Gastrocnemius medialis (tissue), 4 donors: ENCODE results near the gene TMPRSS9. TPM values are rescaled to one million over a fixed set of nuclear protein-coding genes. Genes with fewer than 3 reads are reported as not detected.

ENCODE experiments used
- ATAC-seq, 2 donors: fragments of 150-250 bp; one replicate each; pipeline ENCODE4 v1.9.1; 2016
- DNase-seq, 2 donors: peaks; one replicate each; pipeline ENCODE4 v3.0.0-alpha.2; 2019
- H3K27ac ChIP-seq, 4 donors: fragments of 200-600 bp; sonication (generic); 1 replicate in 1 of 4; 2 replicates in 3 of 4; pipeline ENCODE4 v1.5.1; 2016 to 2018; ENCODE audit warnings: mild to moderate bottlenecking in 2 of 4, moderate library complexity in 1 of 4
- H3K27me3 ChIP-seq, 3 donors: fragments of 200-600 bp; sonication (generic) in 2 of 3; 1 replicate in 1 of 3; 2 replicates in 2 of 3; pipeline versions ENCODE4 v1.5.1 to v1.6.0; 2016 to 2019; ENCODE audit warnings: mild to moderate bottlenecking in 1 of 3, moderate library complexity in 1 of 3
- H3K36me3 ChIP-seq, 2 donors: fragments of 200-600 bp; sonication (generic) in 1 of 2; one replicate each; pipeline ENCODE4 v1.5.1; 2017 to 2018
- H3K4me1 ChIP-seq, 2 donors: fragments of 200-600 bp; sonication (generic) in 1 of 2; one replicate each; pipeline ENCODE4 v1.5.1; 2016 to 2017; ENCODE audit warnings: mild to moderate bottlenecking in 2 of 2
- H3K4me3 ChIP-seq, 4 donors: fragments of 200-600 bp; sonication (generic) in 3 of 4; 1 replicate in 1 of 4; 2 replicates in 3 of 4; pipeline ENCODE4 v1.5.1; 2016 to 2019; ENCODE audit warnings: mild to moderate bottlenecking in 2 of 4
- H3K9me3 ChIP-seq, 3 donors: fragments of 200-600 bp; sonication (generic) in 2 of 3; 1 replicate in 1 of 3; 2 replicates in 2 of 3; pipeline ENCODE4 v1.5.1; 2016 to 2019
- POLR2A ChIP-seq, 2 donors: fragments of 450-650 bp; IDR thresholded peaks; one replicate each; pipeline ENCODE4 v1.6.1; 2017; ENCODE audit warnings: antibody characterized with exemption in 2 of 2, mild to moderate bottlenecking in 2 of 2, moderate library complexity in 2 of 2
- in situ Hi-C, 4 donors: fragments of 200-750 bp; cut with MboI; loops; one replicate each; pipeline versions ENCODE4 v1.15.0 to v1.8.0; 2017; ENCODE audit warnings: low sequenced_read_pairs in 4 of 4
- intact Hi-C: fragments of 100-400 bp; cut with DNase I; formaldehyde crosslinking; loops from one replicate; pipeline ENCODE4 v1.15.1; 2023; ENCODE audit warnings: low total_unique reads
- total RNA-seq, 4 donors: library from RNA; depleted of rRNA; stranded (reverse); fragments of >200 nt; gene quantifications; one replicate each; pipeline versions ENCODE4 v1.1.0 to v1.2.3, GENCODE V29; 2016
- TF ChIP-seq, protein P1 (sequence below), 5 experiments: fragments of 450-650 bp in 3 of 5; fragments of 200-600 bp in 2 of 5; sonication (generic) in 2 of 5; IDR thresholded peaks in 4 of 5; conservative IDR thresholded peaks in 1 of 5; 1 replicate in 4 of 5; 2 replicates in 1 of 5; pipeline ENCODE4 v1.5.1; 2016 to 2019; ENCODE audit warnings: antibody characterized with exemption in 5 of 5, mild to moderate bottlenecking in 3 of 5, moderate library complexity in 3 of 5

TMPRSS9 gene
- total RNA-seq, 4 donors from 2014 or later, result not detected

DNA sequence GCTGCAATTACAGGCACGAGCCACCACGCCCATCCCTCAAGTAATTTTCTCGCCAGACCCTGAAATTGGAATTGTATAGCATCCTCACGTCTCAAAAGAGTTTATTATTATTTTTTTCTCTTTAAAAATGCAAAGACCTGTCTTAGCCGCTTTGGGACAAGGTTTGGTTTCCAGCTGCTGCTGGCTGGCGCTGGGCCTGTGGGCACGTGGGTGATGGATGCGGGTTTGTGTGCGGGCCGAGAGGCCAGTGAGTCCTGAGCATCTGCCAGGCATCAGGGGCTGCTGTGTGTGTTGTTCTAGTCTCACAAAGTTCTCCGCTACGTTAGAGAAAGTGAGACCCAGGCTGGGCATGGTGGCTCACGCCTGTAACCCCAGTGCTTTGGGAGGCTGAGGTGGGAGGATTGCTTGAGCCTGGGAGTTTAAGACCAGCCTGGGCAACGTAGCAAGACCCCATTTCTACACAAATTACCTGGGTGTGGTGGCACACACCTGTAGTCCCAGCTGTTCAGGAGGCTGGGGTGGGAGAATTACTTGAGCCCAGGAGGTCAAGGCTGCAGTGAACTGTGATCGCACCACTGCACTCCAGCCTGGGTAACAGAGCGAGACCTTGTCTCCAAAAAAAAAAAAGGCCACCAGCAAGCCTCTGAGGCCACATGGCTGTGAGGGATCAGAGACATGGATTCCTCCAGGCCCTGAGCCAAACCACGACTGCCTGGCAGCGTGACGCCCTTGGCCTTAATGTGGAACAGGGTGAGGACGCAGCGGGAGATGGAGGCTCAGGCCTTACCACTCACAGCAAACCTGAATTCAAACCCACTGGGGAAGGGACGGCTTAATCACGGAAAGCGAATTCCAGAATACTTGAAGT lies 4.7 kb upstream of the TMPRSS9 start:
- in situ Hi-C loops (no loop called here), intact Hi-C loops (no loop called here)
- DNase-seq (peak; percentile 55 to 76), ATAC-seq (peak; percentile 79 to 92)
- Histone ChIP-seq H3K9me3 (no peaks in the 10 kb centered on the region), H3K4me3 (no peak overlapping the region), H3K27me3 (peaks cover 2 to 7% (median 6%) of the 10 kb centered on the region in 3 donors), H3K27ac (peak overlapping the region in 1 of 4 donors; percentile 37), H3K36me3 (peaks cover 0 to 25% of the 10 kb centered on the region in 2 donors), H3K4me1 (peaks cover 0 to 6% of the 10 kb centered on the region in 2 donors)
- TF ChIP-seq, protein P1, sequence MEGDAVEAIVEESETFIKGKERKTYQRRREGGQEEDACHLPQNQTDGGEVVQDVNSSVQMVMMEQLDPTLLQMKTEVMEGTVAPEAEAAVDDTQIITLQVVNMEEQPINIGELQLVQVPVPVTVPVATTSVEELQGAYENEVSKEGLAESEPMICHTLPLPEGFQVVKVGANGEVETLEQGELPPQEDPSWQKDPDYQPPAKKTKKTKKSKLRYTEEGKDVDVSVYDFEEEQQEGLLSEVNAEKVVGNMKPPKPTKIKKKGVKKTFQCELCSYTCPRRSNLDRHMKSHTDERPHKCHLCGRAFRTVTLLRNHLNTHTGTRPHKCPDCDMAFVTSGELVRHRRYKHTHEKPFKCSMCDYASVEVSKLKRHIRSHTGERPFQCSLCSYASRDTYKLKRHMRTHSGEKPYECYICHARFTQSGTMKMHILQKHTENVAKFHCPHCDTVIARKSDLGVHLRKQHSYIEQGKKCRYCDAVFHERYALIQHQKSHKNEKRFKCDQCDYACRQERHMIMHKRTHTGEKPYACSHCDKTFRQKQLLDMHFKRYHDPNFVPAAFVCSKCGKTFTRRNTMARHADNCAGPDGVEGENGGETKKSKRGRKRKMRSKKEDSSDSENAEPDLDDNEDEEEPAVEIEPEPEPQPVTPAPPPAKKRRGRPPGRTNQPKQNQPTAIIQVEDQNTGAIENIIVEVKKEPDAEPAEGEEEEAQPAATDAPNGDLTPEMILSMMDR (IDR thresholded peaks at IDR 0.05 in 4 of 5, conservative IDR thresholded peaks at IDR 0.05 in 1 of 5), result no peak
- no peak for TF ChIP-seq POLR2A (IDR thresholded peaks at IDR 0.05)

DNA sequence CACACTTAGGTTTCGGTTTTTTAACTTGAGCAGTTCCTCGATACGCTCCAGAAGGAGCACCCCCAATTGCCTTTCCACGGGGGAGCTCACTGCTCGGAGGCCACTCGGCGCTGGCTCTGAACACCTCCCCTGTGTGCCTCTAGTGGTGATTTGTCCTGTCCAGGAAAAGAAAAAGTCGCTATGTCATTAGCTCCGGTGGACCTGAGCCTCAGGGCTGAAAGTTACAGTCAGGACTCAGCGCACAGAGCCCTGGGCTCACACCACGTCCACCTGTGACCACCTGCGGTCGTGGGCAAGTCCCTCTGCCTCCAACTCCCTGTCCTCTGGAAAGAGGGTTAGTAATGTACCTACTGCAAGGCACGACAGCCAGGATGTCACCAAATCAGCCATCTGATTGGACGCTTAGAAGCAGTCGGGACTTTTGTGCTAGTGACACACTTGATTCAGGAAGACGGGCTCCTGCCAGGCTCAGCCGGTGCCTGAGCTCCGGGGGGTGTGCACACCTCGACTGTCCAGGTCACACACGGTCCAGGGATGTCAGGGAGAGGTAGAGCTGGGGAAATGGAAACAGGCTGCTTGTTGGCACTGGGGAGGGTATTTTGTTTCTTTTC lies 3.9 kb upstream of the TMPRSS9 start:
- Histone ChIP-seq H3K27me3 (peaks cover 5 to 14% (median 11%) of the 10 kb centered on the region in 3 donors), H3K27ac (no peak overlapping the region), H3K9me3 (no peaks in the 10 kb centered on the region), H3K4me1 (peaks cover 0 to 6% of the 10 kb centered on the region in 2 donors), H3K4me3 (no peak overlapping the region), H3K36me3 (peaks cover 0 to 17% of the 10 kb centered on the region in 2 donors)
- in situ Hi-C loops, result no loop called here
- TF ChIP-seq, protein P1 (IDR thresholded peaks at IDR 0.05 in 4 of 5, conservative IDR thresholded peaks at IDR 0.05 in 1 of 5), result no peak
- TF ChIP-seq POLR2A (IDR thresholded peaks at IDR 0.05), result no peak
- intact Hi-C loops, result no loop called here
- ATAC-seq, result no peak
- DNase-seq, result no peak

DNA sequence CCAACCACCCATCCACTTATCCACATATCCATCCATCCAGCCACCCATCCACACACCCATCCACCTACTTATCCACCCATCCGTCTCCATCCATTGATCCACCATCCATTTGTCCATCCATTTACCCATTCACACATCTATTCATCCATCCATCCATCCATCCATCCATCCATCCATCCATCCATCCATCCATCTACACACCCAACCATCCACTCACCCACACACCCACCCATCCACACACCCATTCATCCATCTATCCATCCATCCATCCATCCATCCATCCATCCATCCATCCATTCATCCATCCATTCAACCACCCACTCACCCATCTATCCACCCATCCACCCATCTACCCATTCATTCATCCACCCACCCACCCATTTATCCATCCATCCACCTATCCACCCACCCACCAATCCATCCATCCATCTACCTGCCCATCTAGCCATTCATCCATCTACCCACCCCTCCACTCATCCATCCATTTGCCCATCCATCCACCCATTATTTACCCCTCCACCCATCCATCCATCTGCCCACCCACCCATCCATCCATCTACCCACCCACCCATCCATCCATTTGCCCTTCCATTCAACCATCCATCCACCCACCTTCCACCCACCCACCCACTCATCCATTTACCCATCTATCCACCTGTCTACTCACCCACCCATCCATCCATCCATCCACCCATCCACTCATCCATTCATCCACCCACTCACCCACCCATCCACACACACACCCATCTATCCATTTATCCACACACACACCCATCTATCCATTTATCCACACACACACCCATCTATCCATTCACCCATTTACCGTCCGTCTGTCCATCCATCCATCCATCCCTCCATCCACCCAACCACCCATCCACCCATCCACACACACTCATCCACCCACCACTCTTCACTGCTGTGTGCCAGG lies 2.5 kb upstream of the TMPRSS9 start:
- no peak for ATAC-seq
- TF ChIP-seq, protein P1 (IDR thresholded peaks at IDR 0.05 in 4 of 5, conservative IDR thresholded peaks at IDR 0.05 in 1 of 5), result no peak
- TF ChIP-seq POLR2A (IDR thresholded peaks at IDR 0.05), result no peak
- no peak for DNase-seq
- no peak overlapping the region for H3K27ac ChIP-seq
- no peaks in the 10 kb centered on the region for H3K9me3 ChIP-seq
- H3K4me3 ChIP-seq, result no peak overlapping the region
- in situ Hi-C loops, result no loop called here
- peaks cover 18 to 28% (median 25%) of the 10 kb centered on the region in 3 donors for H3K27me3 ChIP-seq
- peaks cover 0 to 6% of the 10 kb centered on the region in 2 donors for H3K4me1 ChIP-seq
- peaks cover 0 to 15% of the 10 kb centered on the region in 2 donors for H3K36me3 ChIP-seq
- intact Hi-C loops, result no loop called here

DNA sequence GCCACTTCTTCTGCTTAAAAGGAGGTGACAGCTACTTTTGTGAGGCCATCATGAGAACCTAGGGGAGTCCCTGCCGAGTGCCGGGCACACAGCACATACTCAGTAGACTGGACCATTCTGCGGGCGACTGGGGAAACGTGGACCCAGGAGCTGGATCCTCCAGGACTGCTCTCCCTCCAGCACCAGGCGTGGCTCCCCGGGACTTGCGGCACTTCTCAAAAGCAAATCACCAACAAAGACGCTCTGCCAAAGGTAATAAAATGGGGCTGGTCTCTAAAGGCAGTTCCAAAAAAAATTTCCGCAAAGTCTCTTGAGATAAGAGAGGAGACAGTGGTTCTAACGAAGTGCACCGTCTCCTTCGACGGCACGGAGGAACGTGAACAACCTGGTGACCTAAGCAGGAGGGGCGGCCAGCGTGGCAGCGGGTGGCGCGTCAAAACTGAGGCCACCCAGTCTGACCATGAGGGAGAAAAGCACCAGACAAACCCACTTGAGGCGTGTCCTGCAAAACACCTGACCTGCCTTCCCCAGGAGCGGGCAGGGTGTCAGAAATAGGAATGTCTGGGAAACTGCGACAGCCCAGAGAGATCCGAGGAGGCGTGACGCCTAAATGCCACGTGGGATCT lies 1.4 kb upstream of the TMPRSS9 start:
- TF ChIP-seq, protein P1 (IDR thresholded peaks at IDR 0.05 in 4 of 5, conservative IDR thresholded peaks at IDR 0.05 in 1 of 5), result no peak
- no peak for TF ChIP-seq POLR2A (IDR thresholded peaks at IDR 0.05)
- DNase-seq, result no peak
- peaks cover 0 to 5% of the 10 kb centered on the region in 2 donors for H3K36me3 ChIP-seq
- no peak overlapping the region for H3K27ac ChIP-seq
- H3K9me3 ChIP-seq, result no peaks in the 10 kb centered on the region
- ATAC-seq, result no peak
- peaks cover 0 to 6% of the 10 kb centered on the region in 2 donors for H3K4me1 ChIP-seq
- no peak overlapping the region for H3K4me3 ChIP-seq
- in situ Hi-C loops (no loop called here), intact Hi-C loops (no loop called here)
- H3K27me3 ChIP-seq, result peaks cover 27 to 39% (median 36%) of the 10 kb centered on the region in 3 donors
